Astrocyte (in vitro differentiated cells and primary cell): ENCODE results near the gene ZDHHC17.

ENCODE experiments used
- CTCF ChIP-seq: IDR thresholded peaks from 2 replicates; pipeline ENCODE4 v1.5.1; 2011; ENCODE audit warnings: low read depth, mild to moderate bottlenecking, inconsistent platforms, low read length, moderate library complexity; ENCODE audit not compliant: insufficient read depth
- EZH2 ChIP-seq: IDR thresholded peaks from 2 replicates; pipeline ENCODE4 v1.6.1; 2012; ENCODE audit warnings: mild to moderate bottlenecking, low read length, inconsistent platforms; ENCODE audit not compliant: insufficient read depth

- TF ChIP-seq CTCF (no peak), EZH2 (no peak)
Observed at GRCh38 chr12:76810671-76811419, 46.9 kb downstream of the ZDHHC17 start.
